M059J (cell line): ENCODE measurements around the gene EEF1AKMT3. TPM values are rescaled to one million over a fixed set of nuclear protein-coding genes. Genes with fewer than 3 reads are reported as not detected.

Source experiments
- DNase-seq: peaks from one replicate; pipeline ENCODE4 v3.0.0-alpha.2; 2012; ENCODE audit warnings: low read depth
- total RNA-seq: library from RNA; depleted of rRNA; stranded (reverse); fragments of >200 nt; shearing (Covaris generic); gene quantifications from 2 replicates; pipeline ENCODE4 v1.2.3, GENCODE V29; 2014

EEF1AKMT3 gene
- total RNA-seq, 1 experiment from 2014 or later = 6.6 TPM

DNA sequence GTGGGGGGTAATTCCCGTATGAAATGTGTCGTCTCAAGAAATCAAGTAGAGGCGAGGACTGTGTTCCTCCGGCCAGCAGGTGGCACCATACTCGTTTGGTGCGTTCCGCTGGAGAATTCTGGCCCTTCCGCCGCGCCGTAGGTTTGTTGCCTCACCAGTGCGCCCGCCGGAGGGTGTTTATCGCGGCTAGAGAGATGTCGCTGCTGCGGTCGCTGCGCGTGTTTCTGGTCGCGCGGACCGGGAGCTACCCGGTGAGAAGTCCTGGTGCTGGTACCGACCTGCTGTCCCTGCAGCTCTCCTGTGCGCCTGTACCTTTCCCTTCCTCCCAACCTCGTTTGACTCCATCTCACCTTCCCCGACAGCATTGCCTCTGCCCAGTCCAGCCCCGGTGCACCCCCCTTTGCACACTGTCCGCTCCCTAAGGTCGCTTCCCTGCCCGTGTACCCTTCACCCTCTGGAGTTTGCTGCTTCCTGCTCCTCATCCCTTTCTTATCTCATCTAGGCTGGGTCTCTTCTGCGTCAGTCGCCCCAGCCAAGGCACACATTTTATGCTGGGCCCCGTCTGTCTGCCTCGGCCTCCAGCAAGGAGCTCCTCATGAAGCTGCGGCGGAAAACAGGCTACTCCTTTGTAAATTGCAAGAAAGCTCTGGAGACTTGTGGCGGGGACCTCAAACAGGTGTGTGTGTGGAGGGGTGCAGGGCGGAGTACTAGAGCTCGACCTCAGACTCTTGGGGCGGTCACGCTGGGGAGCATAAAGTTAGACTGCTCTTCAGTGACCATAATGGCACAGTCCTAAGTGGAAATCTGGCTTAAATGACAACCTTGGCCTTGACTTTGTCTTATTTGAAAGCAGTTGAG lies 10.4 kb downstream of the EEF1AKMT3 start, which contains the start of gene TSFM:
Gene TSFM (plus strand): TSS at position 180 of the 858 bp plus-strand sequence. CDS start 15 bp downstream, at position 195.
- DNase-seq = peak; percentile 90

DNA sequence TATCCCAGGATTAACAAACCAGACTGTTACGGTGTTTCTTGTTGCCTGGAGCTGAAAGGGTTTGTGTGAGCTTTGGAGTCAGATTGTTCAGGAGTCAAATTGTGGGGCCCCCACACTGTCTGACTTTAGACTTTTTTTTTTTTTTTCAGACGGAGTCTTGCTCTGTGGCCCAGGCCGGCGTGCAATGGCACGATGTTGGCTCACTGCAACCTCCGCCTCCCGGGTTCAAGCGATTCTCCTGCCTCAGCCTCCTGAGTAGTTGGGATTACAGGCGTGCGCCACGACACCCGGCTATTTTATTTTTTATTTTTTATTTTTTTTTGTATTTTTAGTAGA lies 11.0 kb downstream of the EEF1AKMT3 start:
- DNase-seq = no peak

DNA sequence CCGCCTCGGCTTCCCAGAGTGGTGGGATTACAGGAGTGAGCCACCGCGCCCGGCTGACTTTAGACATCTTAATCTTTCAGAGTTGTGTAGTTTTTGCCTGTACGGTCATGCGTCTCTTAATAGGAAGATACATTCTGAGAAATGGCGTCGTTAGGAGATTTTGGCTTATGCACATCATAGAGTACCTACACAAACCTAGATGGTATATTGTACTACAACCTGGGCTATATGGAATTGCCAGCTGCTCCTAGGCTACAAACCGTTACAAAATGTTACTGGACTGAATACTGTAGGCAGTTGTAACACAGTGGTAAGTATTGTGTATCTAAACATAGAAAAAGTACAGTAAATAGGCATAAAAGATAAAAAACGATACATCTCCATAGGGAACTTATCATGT lies 11.4 kb downstream of the EEF1AKMT3 start:
- DNase-seq = no peak

DNA sequence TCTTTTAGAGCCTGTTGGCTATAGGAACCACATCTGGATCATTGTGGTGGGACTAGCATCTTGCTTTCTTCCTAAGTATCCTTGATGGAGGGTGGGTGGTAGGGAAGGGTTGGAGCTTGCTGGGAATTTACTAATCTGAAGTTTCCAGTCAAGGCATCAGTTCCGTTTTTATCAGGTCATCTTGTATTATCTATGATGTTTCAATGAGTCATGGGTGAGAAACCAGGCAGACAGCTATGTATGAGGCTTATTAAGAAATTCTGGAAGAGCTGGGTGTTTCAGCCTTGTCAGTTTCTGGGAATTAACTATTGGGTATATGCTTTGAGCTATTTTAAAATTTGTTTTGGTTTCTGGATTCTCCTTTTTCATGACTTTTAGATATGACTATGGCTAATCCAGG lies 21.5 kb downstream of the EEF1AKMT3 start:
- peak; percentile 77 for DNase-seq

DNA sequence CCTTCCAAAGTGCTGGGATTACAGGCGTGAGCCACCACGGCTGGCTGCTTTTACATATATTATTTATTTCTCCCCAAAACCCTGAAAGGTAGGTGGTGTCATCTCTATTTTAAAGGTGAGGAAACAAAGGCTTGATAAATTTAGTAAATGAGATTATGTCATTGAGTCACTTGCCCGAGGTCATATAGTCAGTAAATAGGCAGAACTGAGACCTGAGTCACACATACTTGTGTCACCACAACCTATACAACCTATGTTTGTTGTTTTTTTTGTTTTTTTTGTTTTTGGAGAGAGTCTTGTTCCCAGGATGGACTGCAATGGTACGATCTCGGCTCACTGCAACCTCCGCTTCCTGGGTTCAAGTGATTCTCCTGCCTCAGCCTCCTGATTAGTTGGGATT lies 22.9 kb downstream of the EEF1AKMT3 start:
- peak; percentile 78 for DNase-seq

DNA sequence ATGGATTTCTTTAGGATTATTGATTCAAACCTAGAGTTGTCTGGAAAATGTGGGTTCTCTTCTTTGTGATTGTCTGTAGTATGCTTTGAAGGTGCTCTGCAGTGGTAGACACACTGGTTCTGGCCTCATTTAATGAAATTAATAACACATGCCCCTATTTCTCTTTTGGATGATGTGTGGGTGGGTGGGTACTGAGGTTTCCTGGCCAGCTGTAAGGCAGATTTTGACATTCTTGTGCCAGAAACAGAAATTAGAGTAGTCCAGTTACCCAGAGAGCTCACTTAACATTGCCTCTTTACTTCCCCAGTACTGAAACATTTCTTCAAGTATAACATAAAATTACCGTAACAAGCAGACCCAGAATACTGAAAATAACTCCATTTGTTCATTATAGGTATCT lies 24.6 kb downstream of the EEF1AKMT3 start:
- DNase-seq = no peak

DNA sequence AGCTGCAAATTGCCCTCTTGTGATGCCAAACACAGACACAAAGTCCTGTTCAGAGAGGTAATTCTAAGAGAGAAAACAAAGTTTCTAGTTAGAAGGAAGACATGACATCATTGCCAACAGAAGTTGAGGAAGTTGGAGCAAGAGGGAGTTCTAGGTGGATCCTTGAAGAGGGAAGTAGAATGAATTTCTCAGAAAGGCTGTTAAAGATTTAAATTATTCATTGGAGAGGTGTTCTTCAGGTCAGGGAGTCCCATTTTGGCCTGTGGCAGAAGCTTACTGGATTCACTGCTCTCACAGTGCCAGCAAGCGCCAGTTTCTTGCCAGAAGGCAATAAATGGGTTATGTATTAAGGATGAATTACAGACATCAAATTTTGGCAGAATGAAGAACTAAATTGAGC lies 25.5 kb downstream of the EEF1AKMT3 start:
- no peak for DNase-seq

DNA sequence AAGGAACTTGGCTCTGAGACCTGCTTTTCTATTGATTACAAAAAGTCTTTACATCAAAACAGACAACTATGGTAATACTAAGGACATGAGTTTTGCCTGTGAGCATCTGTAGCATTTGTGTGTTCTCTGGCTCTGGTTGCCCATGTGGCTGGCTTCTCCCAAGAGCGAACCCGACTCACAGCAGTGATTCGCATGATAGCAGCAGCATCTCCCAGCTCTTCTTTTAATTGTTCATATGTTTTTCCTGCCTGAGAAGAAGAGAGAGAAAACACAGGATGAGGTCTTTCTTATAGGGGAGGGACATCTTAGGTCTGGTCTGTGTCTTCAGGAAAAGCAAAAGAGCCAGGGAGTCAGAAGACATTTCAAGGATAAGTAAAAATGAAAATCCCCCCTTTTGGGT lies 28.6 kb downstream of the EEF1AKMT3 start:
- no peak for DNase-seq

DNA sequence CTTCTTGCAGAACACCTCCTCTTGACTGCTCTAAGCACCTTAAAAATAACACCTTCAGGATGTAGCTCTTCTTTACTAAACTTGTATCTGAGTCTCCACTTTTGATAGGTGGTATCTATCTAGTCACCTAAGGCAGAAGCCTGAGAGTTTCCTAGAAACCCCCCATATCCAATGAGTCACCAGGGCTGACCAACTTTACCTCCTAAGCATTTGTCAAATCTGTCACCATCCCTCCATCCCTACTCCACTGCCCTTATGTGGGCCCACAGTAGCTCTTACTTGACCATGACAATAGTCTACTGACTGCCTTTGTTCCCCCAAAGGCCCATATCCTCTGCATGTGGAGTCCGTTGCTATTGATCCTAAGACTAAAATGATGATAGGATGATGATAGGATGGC lies 30.2 kb downstream of the EEF1AKMT3 start:
- DNase-seq = no peak

DNA sequence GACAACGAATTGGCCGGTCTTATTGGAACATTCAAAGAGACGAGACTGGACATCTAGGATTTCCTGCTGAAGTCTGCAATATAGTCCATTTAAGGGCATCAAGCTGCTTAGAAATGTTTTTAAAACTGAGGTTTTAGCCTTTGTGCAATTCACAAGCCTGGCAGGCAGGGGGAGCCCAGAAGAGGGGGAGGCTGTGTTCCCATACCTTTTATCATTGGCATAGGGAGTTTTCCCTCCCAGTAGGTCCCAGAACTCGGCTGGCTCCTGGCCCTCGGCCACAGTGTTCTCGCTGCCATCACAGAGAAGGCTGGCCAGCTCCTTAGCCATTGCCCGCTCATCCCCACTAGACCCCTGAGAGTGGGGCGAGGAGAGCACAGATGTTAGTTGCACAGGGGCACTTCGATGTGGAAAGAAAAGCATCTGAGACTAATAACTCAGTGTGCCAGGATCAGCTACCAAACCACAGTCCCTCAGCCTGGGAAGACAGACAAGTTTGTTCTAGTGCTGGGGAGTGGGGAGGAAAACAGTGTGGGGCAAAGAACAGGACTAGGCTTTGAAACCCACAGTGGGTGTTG lies 31.0 kb downstream of the EEF1AKMT3 start:
- DNase-seq = peak; percentile 39

DNA sequence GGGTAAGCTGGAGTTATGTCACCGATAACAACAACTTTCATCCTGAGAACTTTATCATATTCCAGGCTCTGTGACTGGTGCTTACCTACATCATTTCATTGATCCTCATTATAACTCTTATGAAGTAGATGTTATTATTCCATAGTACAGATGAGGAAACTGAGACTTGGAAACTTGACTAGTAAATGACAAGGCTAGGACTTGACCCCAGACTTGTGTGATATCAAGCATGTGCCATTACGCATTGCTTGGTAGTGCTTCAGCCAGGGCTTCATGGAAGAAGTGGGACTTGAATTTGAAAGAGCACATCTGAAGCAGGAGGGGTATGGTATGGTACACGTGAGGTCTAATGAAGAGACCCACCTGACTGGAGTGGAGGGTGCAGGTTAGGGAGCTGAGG lies 34.3 kb downstream of the EEF1AKMT3 start:
- DNase-seq = no peak

DNA sequence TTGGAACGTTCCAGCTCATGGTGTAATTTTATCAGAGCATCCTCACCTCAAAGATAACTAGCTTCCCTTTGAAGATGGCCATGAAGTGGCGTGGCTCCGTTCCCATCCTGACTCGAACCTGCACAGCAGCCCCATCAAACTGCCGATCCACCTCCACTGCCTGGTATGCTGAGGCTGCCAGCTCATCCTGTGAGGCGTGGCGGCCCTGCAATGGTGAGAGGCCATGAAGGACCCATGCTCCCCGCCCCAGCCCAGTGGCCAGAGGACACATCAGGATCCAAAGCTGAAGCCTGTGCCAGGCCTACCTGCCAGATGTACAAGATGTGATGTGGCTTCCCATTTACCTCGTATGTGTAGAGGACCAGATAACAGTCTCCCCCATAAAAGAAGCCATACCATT lies 34.9 kb downstream of the EEF1AKMT3 start:
- DNase-seq = no peak

DNA sequence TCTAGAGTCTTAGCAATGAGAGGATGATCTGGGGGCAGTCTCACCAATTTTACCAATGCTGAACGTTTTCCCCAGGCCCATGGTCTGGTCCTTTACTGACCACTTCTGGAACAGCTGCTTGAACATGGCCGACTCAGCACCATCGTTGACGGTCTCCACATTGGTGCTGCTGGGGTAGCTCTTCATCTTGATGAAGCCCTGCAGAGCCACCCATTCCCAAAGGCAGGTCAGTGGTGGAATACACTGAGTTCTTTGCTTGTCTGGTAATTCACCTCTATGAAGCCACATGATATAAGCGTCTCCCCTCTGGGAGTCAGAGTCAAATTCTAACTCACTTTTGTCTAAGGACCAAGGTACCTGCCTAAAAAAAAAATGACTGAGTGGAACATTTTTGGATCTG lies 35.9 kb downstream of the EEF1AKMT3 start:
- no peak for DNase-seq

DNA sequence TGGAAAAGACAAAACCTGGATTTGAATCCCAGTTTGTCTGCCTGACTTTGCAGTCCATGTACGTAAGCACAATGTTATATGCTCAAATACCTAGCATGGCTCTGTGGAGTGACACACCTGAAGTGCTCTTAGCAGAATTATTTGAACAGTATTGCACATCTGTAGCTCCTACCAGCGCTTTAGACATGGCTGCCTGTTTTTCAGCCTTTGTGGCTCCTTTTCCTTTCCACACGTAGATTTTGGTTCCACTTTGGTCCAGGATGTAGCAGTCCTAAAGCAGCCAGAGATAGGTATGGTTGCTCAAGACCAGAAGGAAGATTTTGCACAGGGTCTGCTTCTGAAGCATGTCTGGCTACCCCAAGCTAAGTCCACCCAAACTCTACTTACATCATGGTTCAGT lies 37.0 kb downstream of the EEF1AKMT3 start:
- no peak for DNase-seq

DNA sequence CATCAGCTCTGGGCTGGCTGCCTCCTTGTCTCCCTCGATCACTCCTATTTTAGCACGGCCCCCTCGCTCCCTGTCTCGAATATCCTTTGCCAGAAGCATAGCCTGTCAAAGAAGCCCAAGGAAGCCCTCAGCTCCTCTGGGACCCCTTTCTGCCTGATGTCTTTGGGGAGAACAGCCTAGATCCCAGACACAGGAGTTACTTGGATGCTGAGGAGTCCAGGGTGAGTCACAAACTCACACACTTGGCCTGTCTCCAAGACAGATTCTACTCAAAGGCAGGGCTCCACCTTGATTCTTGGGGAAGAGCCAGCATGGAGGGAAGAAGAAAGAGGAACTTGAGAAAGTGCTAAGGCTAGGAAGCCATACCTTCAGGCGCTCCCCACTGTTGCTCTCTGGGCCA lies 38.0 kb downstream of the EEF1AKMT3 start:
- DNase-seq = peak; percentile 86

DNA sequence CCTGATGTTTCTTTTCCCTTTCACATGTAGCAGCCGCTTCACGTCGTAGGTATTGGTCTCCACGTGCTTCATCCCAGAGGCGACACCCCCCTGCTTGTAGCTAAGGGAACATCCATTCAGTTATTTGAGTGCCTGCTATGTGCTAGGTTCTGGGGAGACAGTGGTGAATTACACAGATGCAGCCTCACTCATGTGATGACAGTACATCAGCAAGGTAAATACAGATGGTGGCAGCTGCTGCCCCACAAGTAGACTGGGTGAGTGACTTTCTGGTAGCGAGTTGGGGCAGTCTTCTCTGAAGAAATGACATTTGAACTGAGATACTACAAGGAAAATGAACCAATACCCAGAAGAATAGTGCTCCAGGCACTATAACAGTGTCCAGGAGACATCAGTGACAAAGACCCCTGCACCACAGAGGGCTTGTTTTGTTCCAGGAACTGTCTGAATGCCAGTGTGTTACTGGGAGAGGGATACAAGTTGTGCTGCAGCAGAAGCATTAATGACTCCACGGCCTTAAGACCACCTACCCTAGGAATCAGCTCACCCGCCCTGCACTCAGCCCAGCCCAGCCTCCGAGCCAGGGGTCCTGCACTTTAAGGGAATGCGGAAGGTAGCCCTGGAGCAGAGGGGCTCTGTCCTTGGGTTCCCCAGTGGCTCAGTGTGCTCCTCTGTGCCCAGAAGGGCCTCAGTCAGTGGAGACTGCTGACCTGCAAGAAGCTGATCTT lies 38.8 kb downstream of the EEF1AKMT3 start:
- no peak for DNase-seq

DNA sequence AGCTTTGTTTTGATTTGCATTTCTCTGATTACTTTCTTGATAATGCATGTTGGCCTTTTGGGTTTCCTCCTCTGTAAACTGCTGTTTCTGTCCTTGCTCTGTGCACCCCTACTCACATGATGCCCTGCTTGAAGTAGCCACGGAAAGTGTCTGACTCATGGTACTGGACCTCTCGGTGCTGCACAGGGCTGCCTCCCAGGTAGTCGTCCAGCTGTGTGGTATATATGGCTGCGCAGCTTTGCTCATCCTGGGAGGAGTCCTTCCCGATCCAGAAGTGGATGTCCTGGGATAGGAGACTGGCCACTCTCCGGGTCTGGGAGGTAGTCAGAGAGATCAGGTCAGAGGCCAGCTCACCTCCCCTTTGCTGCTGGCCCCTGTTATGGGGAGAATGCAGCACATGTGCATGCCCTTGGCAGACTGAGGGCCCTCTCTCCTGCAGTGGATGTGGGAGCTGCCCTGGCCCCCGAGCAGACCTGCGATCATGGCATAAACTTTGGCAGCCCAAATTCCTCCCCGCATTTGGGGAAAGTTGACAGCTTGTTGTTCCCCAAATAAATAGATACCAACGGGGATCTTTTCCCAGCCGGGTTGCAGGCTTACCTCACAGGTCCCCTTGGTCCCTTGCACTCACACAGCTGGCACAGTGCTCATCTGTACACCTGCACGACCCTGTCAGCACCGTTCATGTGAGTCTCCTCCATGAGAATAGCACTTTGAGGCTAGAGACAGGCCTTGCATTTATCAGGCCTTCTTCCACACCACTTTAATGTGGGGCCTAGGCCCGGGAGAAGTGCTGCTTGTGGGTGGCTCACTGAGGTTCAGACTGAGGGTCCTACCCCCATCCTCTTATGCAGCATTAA lies 40.9 kb downstream of the EEF1AKMT3 start:
- peak; percentile 37 for DNase-seq

DNA sequence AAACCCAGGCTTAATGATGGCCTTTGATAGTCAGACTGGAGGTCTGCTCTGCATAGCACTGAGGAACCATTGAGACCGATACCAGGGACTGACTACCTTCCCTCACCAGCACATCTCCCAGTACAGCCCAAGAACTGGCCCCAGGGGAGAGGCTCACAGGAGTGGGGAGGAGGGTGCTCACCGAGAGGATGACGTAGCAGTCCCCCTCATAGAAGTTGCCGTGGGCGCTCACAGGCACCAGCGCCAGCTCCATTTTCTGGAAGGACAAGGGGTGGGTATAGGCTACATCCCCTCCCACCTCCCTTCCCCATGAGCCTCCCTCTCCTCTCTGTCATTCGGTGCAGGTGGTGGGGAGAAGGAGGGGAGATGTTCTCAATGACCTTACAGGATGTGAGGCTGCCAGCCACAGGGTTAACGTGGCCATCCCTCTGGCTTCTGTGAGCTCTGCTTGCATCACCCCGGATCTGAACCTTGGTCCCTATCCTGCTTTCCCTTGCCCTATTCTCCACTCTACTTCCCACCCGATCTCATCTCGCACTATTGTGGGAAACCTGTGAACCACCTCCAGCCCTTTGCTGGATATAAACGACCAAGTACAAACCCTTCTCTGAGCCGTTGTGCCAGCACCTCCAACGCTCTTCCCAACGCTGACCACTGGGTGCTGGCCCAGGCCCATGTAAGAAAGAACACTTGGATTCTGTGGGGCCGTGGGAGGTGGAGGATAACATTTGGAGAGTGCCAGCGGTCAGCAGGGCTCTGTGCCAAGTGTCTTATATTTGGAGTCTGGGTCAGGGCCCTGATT lies 41.8 kb downstream of the EEF1AKMT3 start:
- no peak for DNase-seq

DNA sequence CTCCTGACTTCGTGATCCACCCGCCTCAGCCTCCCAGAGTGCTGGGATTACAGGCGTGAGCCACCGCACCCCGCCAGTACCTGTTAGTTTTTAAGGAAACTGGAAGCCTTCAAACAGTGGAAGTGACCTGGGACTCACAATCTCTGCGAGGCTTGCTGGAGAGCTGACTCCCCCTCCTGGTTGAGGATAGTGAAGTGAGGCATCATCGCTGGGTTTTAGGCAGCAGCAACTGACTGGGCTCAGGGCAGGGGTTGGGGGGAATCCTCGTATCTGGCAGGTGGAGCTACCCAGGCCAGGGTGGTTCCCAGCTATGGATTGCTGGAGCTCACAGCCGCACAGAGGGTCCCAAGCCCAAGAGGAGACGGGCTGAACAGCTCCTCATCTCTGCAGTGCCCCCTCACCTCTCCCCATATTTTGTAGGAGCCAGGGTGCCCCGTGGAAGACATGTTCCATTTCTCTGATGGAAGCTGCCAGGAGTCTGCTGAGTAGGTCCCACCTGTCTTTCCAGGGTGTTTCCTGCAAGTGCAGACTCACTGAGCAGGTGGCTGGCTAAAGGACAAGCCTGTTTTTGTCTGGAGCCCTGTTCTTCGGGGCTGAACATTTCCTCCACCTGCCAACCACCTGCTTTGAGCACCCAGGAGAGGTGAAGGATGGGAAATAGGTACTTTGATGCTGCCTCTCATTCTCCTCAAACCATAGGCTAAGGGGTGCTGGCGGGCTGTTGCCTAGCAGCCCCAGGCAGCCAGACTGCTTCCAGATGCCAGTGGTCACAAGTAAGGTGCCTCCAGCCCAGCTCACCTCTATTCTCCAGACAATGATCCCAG lies 43.0 kb downstream of the EEF1AKMT3 start:
- DNase-seq = no peak
